HepG2 (cell line): ENCODE results near the gene GATD1. TPM values are rescaled to one million over a fixed set of nuclear protein-coding genes. Genes with fewer than 3 reads are reported as not detected.

Source experiments
- CBX1 ChIP-seq: IDR thresholded peaks from one replicate; pipeline ENCODE4 v1.6.1; 2016; ENCODE audit warnings: antibody characterized with exemption, low read depth
- EED ChIP-seq: sonication (generic); formaldehyde crosslinking; IDR thresholded peaks from 2 replicates; pipeline ENCODE4 v1.5.0; 2020; ENCODE audit warnings: mild to moderate bottlenecking, missing genetic modification reagents
- ELF3 ChIP-seq: IDR thresholded peaks from 2 replicates; pipeline ENCODE4 v1.6.1; 2016; ENCODE audit warnings: missing genetic modification reagents, missing compliant biosample characterization
- FOXA1 ChIP-seq, 2 experiments: fragments of 450-650 bp in 1 of 2; sonication (generic) in 1 of 2; formaldehyde crosslinking in 1 of 2; IDR thresholded peaks; 2 replicates each; pipeline versions ENCODE4 v1.4.0 to v1.6.1; 2016 to 2020; ENCODE audit warnings: missing genetic modification reagents in 1 of 2
- HOXA7 ChIP-seq: sonication (generic); formaldehyde crosslinking; IDR thresholded peaks from 2 replicates; pipeline ENCODE4 v1.8.1; 2022; ENCODE audit warnings: mild to moderate bottlenecking, missing genetic modification reagents, moderate library complexity
- HOXD1 ChIP-seq: sonication (generic); formaldehyde crosslinking; IDR thresholded peaks from 2 replicates; pipeline ENCODE4 v1.5.0; 2020; ENCODE audit warnings: missing genetic modification reagents
- MEIS1 ChIP-seq: sonication (generic); formaldehyde crosslinking; IDR thresholded peaks from 2 replicates; pipeline ENCODE4 v1.9.0; 2021; ENCODE audit warnings: mild to moderate bottlenecking, missing genetic modification reagents, moderate library complexity, borderline replicate concordance
- MYC ChIP-seq: sonication (generic); formaldehyde crosslinking; IDR thresholded peaks from 2 replicates; pipeline ENCODE4 v1.9.0; 2021; ENCODE audit warnings: missing genetic modification reagents, borderline replicate concordance
- NR3C1 ChIP-seq: sonication (generic); formaldehyde crosslinking; IDR thresholded peaks from 2 replicates; pipeline ENCODE4 v1.4.0; 2020; ENCODE audit warnings: missing genetic modification reagents
- XBP1 ChIP-seq: sonication (generic); formaldehyde crosslinking; IDR thresholded peaks from 2 replicates; pipeline ENCODE4 v1.5.0; 2020; ENCODE audit warnings: missing genetic modification reagents
- ZBTB38 ChIP-seq: sonication (generic); formaldehyde crosslinking; IDR thresholded peaks from 2 replicates; pipeline ENCODE4 v1.5.1; 2020; ENCODE audit warnings: mild to moderate bottlenecking, missing genetic modification reagents
- ZNF292 ChIP-seq: sonication (generic); formaldehyde crosslinking; IDR thresholded peaks from 2 replicates; pipeline ENCODE4 v1.8.1; 2022; ENCODE audit warnings: mild to moderate bottlenecking, low read depth, missing genetic modification reagents, borderline replicate concordance
- ZNF430 ChIP-seq: sonication (generic); formaldehyde crosslinking; IDR thresholded peaks from 2 replicates; pipeline ENCODE4 v1.9.0; 2021; ENCODE audit warnings: mild to moderate bottlenecking, missing genetic modification reagents
- ZNF543 ChIP-seq: sonication (generic); formaldehyde crosslinking; IDR thresholded peaks from 2 replicates; pipeline ENCODE4 v1.4.0; 2020; ENCODE audit warnings: mild to moderate bottlenecking, missing genetic modification reagents
- ZNF615 ChIP-seq: sonication (generic); formaldehyde crosslinking; IDR thresholded peaks from 2 replicates; pipeline ENCODE4 v1.5.0; 2020; ENCODE audit warnings: mild to moderate bottlenecking, missing genetic modification reagents, borderline replicate concordance
- polyA plus RNA-seq, 8 experiments: library from polyadenylated mRNA; depleted of rRNA in 3 of 8; stranded (reverse) in 7 of 8; unstranded in 1 of 8; fragments of >200 nt; fragmentation: Illumina TruSeq in 4 of 8; extraction: Trizol in 4 of 8; gene quantifications; 2 replicates each; pipeline versions ENCODE4 v1.2.1 to v1.2.3, GENCODE V29; 2011 to 2016; ENCODE audit warnings: low read depth in 4 of 8, missing spikeins in 1 of 8, mixed read lengths in 1 of 8; ENCODE audit not compliant: insufficient read depth in 1 of 8
- total RNA-seq, 5 experiments: library from RNA; depleted of rRNA; stranded (reverse); fragments of >200 nt; fragmentation: Illumina TruSeq; extraction: Trizol; gene quantifications; 2 replicates each; pipeline ENCODE4 v1.2.3, GENCODE V29; 2016; ENCODE audit warnings: low read depth in 1 of 5
- TF ChIP-seq, protein P1 (sequence below), 2 experiments: fragments of 450-650 bp in 1 of 2; sonication (generic) in 1 of 2; formaldehyde crosslinking in 1 of 2; IDR thresholded peaks; 2 replicates each; pipeline versions ENCODE4 v1.6.1 to v1.8.0; 2016 to 2022; ENCODE audit warnings: antibody characterized with exemption in 1 of 2, mild to moderate bottlenecking in 1 of 2, missing genetic modification reagents in 1 of 2
- TF ChIP-seq, protein P2 (sequence below): IDR thresholded peaks from 2 replicates; pipeline ENCODE4 v1.6.1; 2016
- TF ChIP-seq, protein P3 (sequence below): sonication (generic); formaldehyde crosslinking; IDR thresholded peaks from 2 replicates; pipeline ENCODE4 v1.5.0; 2020; ENCODE audit warnings: mild to moderate bottlenecking, low read depth, missing genetic modification reagents, borderline replicate concordance

GATD1 gene
- total and polyA plus RNA-seq, 2 of the 13 experiments (the other 11 are each of a cell fraction or from before 2014, with no cell fraction given), result 31.3 to 60.5 TPM

DNA sequence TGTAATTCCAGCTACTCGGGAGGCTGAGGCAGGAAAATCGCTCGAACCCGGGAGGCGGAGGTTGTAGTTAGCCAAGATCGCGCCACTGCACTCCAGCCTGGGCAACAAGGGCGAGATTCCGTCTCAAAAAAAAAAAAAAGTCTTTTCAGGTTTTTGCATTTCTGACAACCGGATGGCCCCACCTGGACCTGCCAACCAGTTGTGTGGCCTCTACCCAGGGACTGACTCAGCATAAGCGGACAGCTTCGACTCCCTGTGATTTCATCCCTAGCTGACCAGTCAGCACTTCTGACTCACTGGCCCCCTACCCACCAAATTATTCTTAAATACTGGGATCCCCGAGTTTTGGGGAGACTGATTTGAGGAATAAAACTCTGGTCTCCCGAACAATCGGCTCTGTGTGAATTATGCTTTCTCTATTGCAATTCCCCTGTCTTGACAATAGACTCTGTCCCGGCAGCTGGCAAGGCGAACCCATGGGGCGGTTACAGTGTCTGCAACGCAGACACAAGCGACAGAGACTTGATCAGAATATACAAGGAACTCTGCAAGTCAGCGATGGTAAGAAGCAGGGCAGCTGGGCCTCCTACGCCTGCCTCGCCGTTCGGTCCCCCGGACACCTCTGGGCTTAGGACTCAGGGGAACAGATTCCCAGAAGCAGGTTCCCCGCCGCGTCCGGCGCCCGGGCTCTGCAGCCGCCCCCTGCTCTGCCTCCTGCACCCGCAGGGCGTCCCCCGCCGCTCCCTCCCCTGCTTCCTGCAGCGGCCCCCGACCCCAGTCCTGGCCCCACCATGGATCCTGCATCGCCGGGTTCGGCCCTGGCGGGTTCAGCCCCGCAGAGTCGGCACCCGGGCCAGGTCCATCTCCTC, 30.8 kb downstream of the GATD1 start (continued):
- TF ChIP-seq, protein P1, sequence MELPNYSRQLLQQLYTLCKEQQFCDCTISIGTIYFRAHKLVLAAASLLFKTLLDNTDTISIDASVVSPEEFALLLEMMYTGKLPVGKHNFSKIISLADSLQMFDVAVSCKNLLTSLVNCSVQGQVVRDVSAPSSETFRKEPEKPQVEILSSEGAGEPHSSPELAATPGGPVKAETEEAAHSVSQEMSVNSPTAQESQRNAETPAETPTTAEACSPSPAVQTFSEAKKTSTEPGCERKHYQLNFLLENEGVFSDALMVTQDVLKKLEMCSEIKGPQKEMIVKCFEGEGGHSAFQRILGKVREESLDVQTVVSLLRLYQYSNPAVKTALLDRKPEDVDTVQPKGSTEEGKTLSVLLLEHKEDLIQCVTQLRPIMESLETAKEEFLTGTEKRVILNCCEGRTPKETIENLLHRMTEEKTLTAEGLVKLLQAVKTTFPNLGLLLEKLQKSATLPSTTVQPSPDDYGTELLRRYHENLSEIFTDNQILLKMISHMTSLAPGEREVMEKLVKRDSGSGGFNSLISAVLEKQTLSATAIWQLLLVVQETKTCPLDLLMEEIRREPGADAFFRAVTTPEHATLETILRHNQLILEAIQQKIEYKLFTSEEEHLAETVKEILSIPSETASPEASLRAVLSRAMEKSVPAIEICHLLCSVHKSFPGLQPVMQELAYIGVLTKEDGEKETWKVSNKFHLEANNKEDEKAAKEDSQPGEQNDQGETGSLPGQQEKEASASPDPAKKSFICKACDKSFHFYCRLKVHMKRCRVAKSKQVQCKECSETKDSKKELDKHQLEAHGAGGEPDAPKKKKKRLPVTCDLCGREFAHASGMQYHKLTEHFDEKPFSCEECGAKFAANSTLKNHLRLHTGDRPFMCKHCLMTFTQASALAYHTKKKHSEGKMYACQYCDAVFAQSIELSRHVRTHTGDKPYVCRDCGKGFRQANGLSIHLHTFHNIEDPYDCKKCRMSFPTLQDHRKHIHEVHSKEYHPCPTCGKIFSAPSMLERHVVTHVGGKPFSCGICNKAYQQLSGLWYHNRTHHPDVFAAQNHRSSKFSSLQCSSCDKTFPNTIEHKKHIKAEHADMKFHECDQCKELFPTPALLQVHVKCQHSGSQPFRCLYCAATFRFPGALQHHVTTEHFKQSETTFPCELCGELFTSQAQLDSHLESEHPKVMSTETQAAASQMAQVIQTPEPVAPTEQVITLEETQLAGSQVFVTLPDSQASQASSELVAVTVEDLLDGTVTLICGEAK (IDR thresholded peaks at IDR 0.05), result no peak
- TF ChIP-seq, protein P1 (CRISPR knock-in tag; IDR thresholded peaks at IDR 0.05), result no peak; the same call in 1 of the 2 replicates
- 0 out of 2 replicates have a peak, but pooled peaks have one; percentile 19 for TF ChIP-seq MEIS1 (CRISPR knock-in tag)
- TF ChIP-seq ZNF430 (CRISPR knock-in tag), result no peak
- TF ChIP-seq, protein P2, sequence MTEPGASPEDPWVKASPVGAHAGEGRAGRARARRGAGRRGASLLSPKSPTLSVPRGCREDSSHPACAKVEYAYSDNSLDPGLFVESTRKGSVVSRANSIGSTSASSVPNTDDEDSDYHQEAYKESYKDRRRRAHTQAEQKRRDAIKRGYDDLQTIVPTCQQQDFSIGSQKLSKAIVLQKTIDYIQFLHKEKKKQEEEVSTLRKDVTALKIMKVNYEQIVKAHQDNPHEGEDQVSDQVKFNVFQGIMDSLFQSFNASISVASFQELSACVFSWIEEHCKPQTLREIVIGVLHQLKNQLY (CRISPR knock-in tag), result no peak
- no peak for TF ChIP-seq CBX1
- TF ChIP-seq ZNF292, result no peak
- no peak for TF ChIP-seq ELF3 (CRISPR knock-in tag)
- no peak for TF ChIP-seq FOXA1 (IDR thresholded peaks at IDR 0.05)
- TF ChIP-seq FOXA1 (CRISPR knock-in tag; IDR thresholded peaks at IDR 0.05), result no peak
- no peak for TF ChIP-seq HOXA7
- TF ChIP-seq ZNF543 (CRISPR knock-in tag), result no peak
- TF ChIP-seq ZBTB38 (CRISPR knock-in tag), result no peak
- no peak for TF ChIP-seq XBP1
- no peak for TF ChIP-seq ZNF615
- TF ChIP-seq HOXD1 (CRISPR knock-in tag), result 0 out of 2 replicates have a peak, but pooled peaks have one; percentile 13
- TF ChIP-seq MYC (CRISPR knock-in tag), result no peak
- TF ChIP-seq, protein P3, sequence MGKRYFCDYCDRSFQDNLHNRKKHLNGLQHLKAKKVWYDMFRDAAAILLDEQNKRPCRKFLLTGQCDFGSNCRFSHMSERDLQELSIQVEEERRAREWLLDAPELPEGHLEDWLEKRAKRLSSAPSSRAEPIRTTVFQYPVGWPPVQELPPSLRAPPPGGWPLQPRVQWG (CRISPR knock-in tag), result no peak
- no peak for TF ChIP-seq NR3C1
- TF ChIP-seq EED (CRISPR knock-in tag), result no peak
